Renal cortical epithelial cell (primary cell): ENCODE data around the gene WNT7A. TPM values are rescaled to one million over a fixed set of nuclear protein-coding genes. Genes with fewer than 3 reads are reported as not detected.

ENCODE experiments used
- DNase-seq: peaks from one replicate; pipeline ENCODE4 v3.0.0-alpha.2; 2011; ENCODE audit warnings: low read depth
- total RNA-seq: library from RNA; depleted of rRNA; stranded (reverse); fragments of >200 nt; gene quantifications from 2 replicates; pipeline ENCODE4 v1.2.3, GENCODE V29; 2014

Gene WNT7A
- total RNA-seq, 1 donor from 2014 or later: 23.1 TPM

- peak; percentile 28 for DNase-seq
These were observed 109.4 kb downstream of the WNT7A start for GRCh38 chr3:13770170-13771169.

GRCh38 chr3:13769422-13769821 lies 110.4 kb downstream of the WNT7A start:
- DNase-seq: no peak

- DNase-seq: no peak
These were observed 111.4 kb downstream of the WNT7A start for GRCh38 chr3:13768453-13768852.

DNA sequence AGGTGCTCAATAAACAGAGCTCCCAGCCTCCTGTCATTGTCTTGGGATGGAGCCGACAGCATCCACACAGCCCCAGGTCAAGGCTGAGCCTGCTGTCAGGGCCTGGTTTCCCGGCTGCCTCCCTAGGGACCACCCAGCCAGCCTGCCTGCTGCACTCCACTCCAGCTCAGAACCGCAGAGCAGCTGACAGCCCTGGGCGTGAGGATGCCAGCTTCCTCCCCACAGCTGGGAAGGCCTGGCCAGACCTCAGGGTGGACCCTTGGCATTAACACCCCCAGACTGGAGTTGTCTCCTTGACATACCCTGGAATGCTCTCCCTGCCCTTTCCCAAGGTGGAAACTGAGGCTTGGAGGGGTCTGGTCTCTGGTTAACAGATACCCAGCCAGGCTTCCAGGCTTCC lies 112.0 kb downstream of the WNT7A start:
- no peak for DNase-seq

DNA sequence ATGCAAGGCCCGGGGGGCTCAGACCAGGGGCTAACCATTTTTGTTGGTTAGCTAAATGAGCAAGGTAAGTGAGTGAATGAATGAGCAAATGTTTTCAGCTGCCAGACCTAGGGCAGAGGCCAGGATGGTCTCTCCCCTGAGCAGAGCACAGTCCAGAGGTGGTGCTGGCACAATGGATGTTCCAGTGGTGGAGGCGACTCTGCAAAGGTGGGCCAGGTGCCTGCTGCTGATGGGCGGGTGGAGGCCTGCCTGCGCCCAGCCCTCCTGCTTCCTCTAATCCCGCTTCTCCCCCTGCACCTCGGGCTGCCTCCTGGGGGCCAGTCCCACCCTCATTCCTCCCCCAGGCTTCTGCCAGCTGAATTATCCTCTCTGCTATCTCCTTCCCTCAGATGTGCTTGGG lies 112.8 kb downstream of the WNT7A start:
- DNase-seq: no peak

Other genes with a start within 250 kb of the WNT7A start
- gene CHCHD4, start 244.8 kb upstream of the WNT7A start, total RNA-seq: 15.4 and 17.7 TPM in 2 replicates
- 53.5 and 76.2 TPM in 2 replicates for gene TMEM43, start 245.0 kb upstream of the WNT7A start, total RNA-seq